Measurements from ENCODE around the gene NADK2. TPM values are rescaled to one million over a fixed set of nuclear protein-coding genes. Genes with fewer than 3 reads are reported as not detected.
A peak's percentile ranks its signal among the peaks of the same experiment; 100 is the strongest.

NADK2 gene
- total and polyA plus RNA-seq, 4 donors = 73.6 to 178 (median 88.0) TPM

- Histone ChIP-seq H3K27me3 (ENCODE audit: control insufficient read depth in 4 of 4, insufficient read depth in 4 of 4, low read length in 3 of 4) (no peaks in the 10 kb centered on the region), H3K4me3 (ENCODE audit: low read depth in 1 of 3, low read length in 3 of 3) (no peak overlapping the region), H3K9ac (ENCODE audit: low read depth in 1 of 2, low read length in 2 of 2) (no peak overlapping the region), H3K36me3 (ENCODE audit: control insufficient read depth in 4 of 4, insufficient read depth in 3 of 4, low read depth in 1 of 4, low read length in 3 of 4) (peaks cover 1 to 50% (median 31%) of the 10 kb centered on the region in 4 donors), H3K27ac (ENCODE audit: low read depth in 1 of 2, low read length in 2 of 2) (no peak overlapping the region), H3K4me1 (ENCODE audit: control insufficient read depth in 4 of 4, insufficient read depth in 4 of 4, low read length in 3 of 4) (peaks cover 0 to 9% (median 5%) of the 10 kb centered on the region in 4 donors), H3K9me3 (ENCODE audit: control insufficient read depth in 4 of 4, low read length in 3 of 4) (no peaks in the 10 kb centered on the region)
- no peak for DNase-seq (ENCODE audit: low spot score)
- TF ChIP-seq YY1 (IDR thresholded peaks at IDR 0.05) (no peak), NR2F2 (IDR thresholded peaks at IDR 0.05) (no peak), JUND (IDR thresholded peaks at IDR 0.05) (no peak), RXRA (IDR thresholded peaks at IDR 0.05) (no peak), RAD21 (IDR thresholded peaks at IDR 0.05) (no peak), ATF3 (IDR thresholded peaks at IDR 0.05) (no peak), ZBTB33 (IDR thresholded peaks at IDR 0.05) (no peak), REST (IDR thresholded peaks at IDR 0.05) (no peak), HNF4A (conservative IDR thresholded peaks at IDR 0.05) (no peak), GABPA (IDR thresholded peaks at IDR 0.05 in 1 of 2, conservative IDR thresholded peaks at IDR 0.05 in 1 of 2) (no peak), TAF1 (conservative IDR thresholded peaks at IDR 0.05) (no peak), FOXA2 (IDR thresholded peaks at IDR 0.05) (no peak), SP1 (IDR thresholded peaks at IDR 0.05) (no peak), HNF4G (IDR thresholded peaks at IDR 0.05) (no peak), EGR1 (IDR thresholded peaks at IDR 0.05; ENCODE audit: low read depth in 2 of 2) (no peak), MAX (IDR thresholded peaks at IDR 0.05) (no peak), FOXA1 (IDR thresholded peaks at IDR 0.05) (no peak)
These were observed 34.8 kb downstream of the NADK2 start for GRCh38 chr5:36206913-36207312.

GRCh38 chr5:36205329-36205728 lies 36.4 kb downstream of the NADK2 start:
- Histone ChIP-seq H3K27me3 (ENCODE audit: control insufficient read depth in 4 of 4, insufficient read depth in 4 of 4, low read length in 3 of 4) (no peaks in the 10 kb centered on the region), H3K27ac (ENCODE audit: low read depth in 1 of 2, low read length in 2 of 2) (no peak overlapping the region), H3K9me3 (ENCODE audit: control insufficient read depth in 4 of 4, low read length in 3 of 4) (no peaks in the 10 kb centered on the region), H3K4me1 (ENCODE audit: control insufficient read depth in 4 of 4, insufficient read depth in 4 of 4, low read length in 3 of 4) (peaks cover 0 to 9% (median 5%) of the 10 kb centered on the region in 4 donors), H3K36me3 (ENCODE audit: control insufficient read depth in 4 of 4, insufficient read depth in 3 of 4, low read depth in 1 of 4, low read length in 3 of 4) (peaks cover 0 to 49% (median 32%) of the 10 kb centered on the region in 4 donors), H3K9ac (ENCODE audit: low read depth in 1 of 2, low read length in 2 of 2) (no peak overlapping the region), H3K4me3 (ENCODE audit: low read depth in 1 of 3, low read length in 3 of 3) (no peak overlapping the region)
- 44% methylated on average over 2 of the region's 2 CpGs for WGBS
- TF ChIP-seq RAD21 (IDR thresholded peaks at IDR 0.05) (peak in 1 of 2 donors; percentile 32), MAX (IDR thresholded peaks at IDR 0.05) (peak; percentile 12), NR2F2 (IDR thresholded peaks at IDR 0.05) (peak; percentile 48), RXRA (IDR thresholded peaks at IDR 0.05) (peak; percentile 55 to 60), GABPA (IDR thresholded peaks at IDR 0.05 in 1 of 2, conservative IDR thresholded peaks at IDR 0.05 in 1 of 2) (no peak), FOXA2 (IDR thresholded peaks at IDR 0.05) (no peak), SP1 (IDR thresholded peaks at IDR 0.05) (no peak), HNF4A (conservative IDR thresholded peaks at IDR 0.05) (peak; percentile 47 to 57)
- DNase-seq (ENCODE audit: low spot score) = no peak
